Right lobe of liver (tissue), 4 donors: ENCODE measurements around the gene COX19.
"Not testable (repeated sequence)": the region's sequence is repeated elsewhere in the genome, so short reads cannot be mapped to it uniquely, and the experiment has no call there.

Experiments
- CTCF ChIP-seq, 4 donors: fragments of 200-600 bp in 3 of 4; fragments of 450-650 bp in 1 of 4; IDR thresholded peaks; one replicate each; pipeline versions ENCODE4 v1.5.1 to v1.8.0; 2016 to 2022; ENCODE audit warnings: antibody characterized with exemption in 4 of 4, mild to moderate bottlenecking in 2 of 4
- POLR2A ChIP-seq: fragments of 450-650 bp; IDR thresholded peaks from one replicate; pipeline ENCODE4 v1.6.1; 2017; ENCODE audit warnings: antibody characterized with exemption, mild to moderate bottlenecking
- donor health status: DM: no; HTN: no; CAD: no.
- donor health status: DM: no; HTN: no; CAD: no.
- donor health status: DM: no; HTN: yes; CAD: no.

GRCh38 chr7:959740-960139, 15.6 kb downstream of the COX19 start:
- not testable (repeated sequence) for TF ChIP-seq CTCF (IDR thresholded peaks at IDR 0.05); POLR2A
